Endothelial cell of umbilical vein (primary cell): ENCODE measurements around the gene GALNT17. TPM values are rescaled to one million over a fixed set of nuclear protein-coding genes. Genes with fewer than 3 reads are reported as not detected.

Source experiments
- BruUV-seq: library from RNA; stranded (reverse); fragments of 400-500 nt; replicated peaks from 2 replicates; lab custom pipeline; 2021; lab: Mats Ljungman, UMichigan
- CTCF ChIA-PET: fragments of 300-600, 350-600 bp; sonication (Branson Sonifier 250); formaldehyde crosslinking; loops from one replicate; lab custom pipeline; 2021; ENCODE audit warnings: antibody characterized with exemption, inconsistent platforms; lab: Charles Lee
- POLR2A ChIA-PET: fragments of 300-600, 350-600 bp; sonication (Branson Sonifier 250); formaldehyde crosslinking; loops from one replicate; lab custom pipeline; 2021; ENCODE audit warnings: antibody characterized with exemption, inconsistent platforms; lab: Charles Lee
- DNase-seq: peaks from one replicate; pipeline ENCODE4 v3.0.0-alpha.2; 2011; ENCODE audit warnings: low read depth, low spot score
- FAIRE-seq: peaks from 2 replicates; lab custom pipeline; 2011; peaks lifted over from hg19 to GRCh38; lab: Jason Lieb, UNC
- H2AFZ ChIP-seq: 2 replicates; pipeline ENCODE4 v1.6.0; 2012; ENCODE audit warnings: low read depth, low read length, control low read depth, inconsistent platforms
- H3K27ac ChIP-seq: 2 replicates; pipeline ENCODE4 v1.5.1; 2011; ENCODE audit warnings: low read depth, mild to moderate bottlenecking, control low read depth, low read length, moderate library complexity; ENCODE audit not compliant: insufficient read depth
- H3K27me3 ChIP-seq, 2 experiments: 2 replicates each; pipeline versions ENCODE4 v1.6.0 to v1.6.1; 2011; ENCODE audit warnings: low read length in 2 of 2, mixed read lengths in 1 of 2; ENCODE audit not compliant: control insufficient read depth in 2 of 2, insufficient read depth in 2 of 2
- H3K36me3 ChIP-seq, 2 experiments: 2 replicates in 1 of 2; 3 replicates in 1 of 2; pipeline ENCODE4 v1.5.1; 2011; ENCODE audit warnings: low read length in 2 of 2, mild to moderate bottlenecking in 1 of 2, moderate library complexity in 1 of 2; ENCODE audit not compliant: control insufficient read depth in 2 of 2, insufficient read depth in 2 of 2; ENCODE audit errors: extremely low read depth in 1 of 2
- H3K4me1 ChIP-seq: 3 replicates; pipeline ENCODE4 v1.5.1; 2011; ENCODE audit warnings: mild to moderate bottlenecking, low read length; ENCODE audit not compliant: control insufficient read depth, insufficient read depth; ENCODE audit errors: extremely low read depth
- H3K4me2 ChIP-seq: 2 replicates; pipeline ENCODE4 v1.6.1; 2011; ENCODE audit warnings: low read length, control low read depth, mixed read lengths; ENCODE audit not compliant: insufficient read depth
- H3K4me3 ChIP-seq, 3 experiments: fragments of 200-600 bp in 1 of 3; sonication (generic), shearing (Covaris generic) in 1 of 3; replicated peaks in 1 of 3; 2 replicates each; pipeline ENCODE4 v1.5.1; 2011 to 2016; ENCODE audit warnings: control low read depth in 3 of 3, low read length in 3 of 3, mild to moderate bottlenecking in 2 of 3, inconsistent platforms in 1 of 3, low read depth in 1 of 3, moderate library complexity in 1 of 3; ENCODE audit not compliant: insufficient read depth in 1 of 3
- H3K79me2 ChIP-seq: 2 replicates; pipeline ENCODE4 v1.6.0; 2012; ENCODE audit warnings: low read length, inconsistent platforms; ENCODE audit not compliant: control insufficient read depth, insufficient read depth
- H3K9ac ChIP-seq: replicated peaks from 2 replicates; pipeline ENCODE3; 2011; ENCODE audit warnings: low read length, control low read depth; ENCODE audit not compliant: insufficient read depth; ENCODE audit errors: extremely low read depth
- H3K9me1 ChIP-seq: replicated peaks from 3 replicates; pipeline ENCODE4 v1.6.0; 2011; ENCODE audit warnings: mild to moderate bottlenecking, low read length; ENCODE audit not compliant: control insufficient read depth, insufficient read depth; ENCODE audit errors: extremely low read depth
- H3K9me3 ChIP-seq: replicated peaks from 2 replicates; pipeline ENCODE4 v1.5.1; 2012; ENCODE audit warnings: low read length, inconsistent platforms; ENCODE audit not compliant: control insufficient read depth, insufficient read depth
- H4K20me1 ChIP-seq: replicated peaks from 2 replicates; pipeline ENCODE3; 2011; ENCODE audit warnings: mild to moderate bottlenecking, low read length; ENCODE audit not compliant: control insufficient read depth, insufficient read depth; ENCODE audit errors: extremely low read depth
- CTCF ChIP-seq, 2 donors: IDR thresholded peaks; 1 replicate in 1 of 2; 2 replicates in 1 of 2; pipeline ENCODE4 v1.5.1; 2011; ENCODE audit warnings: low read length in 2 of 2, mild to moderate bottlenecking in 2 of 2, moderate library complexity in 2 of 2, control low read depth in 1 of 2, inconsistent platforms in 1 of 2, low read depth in 1 of 2; ENCODE audit not compliant: insufficient read depth in 1 of 2; ENCODE audit errors: extremely low read depth in 1 of 2
- EZH2 ChIP-seq: IDR thresholded peaks from 2 replicates; pipeline ENCODE4 v1.6.1; 2012; ENCODE audit warnings: borderline replicate concordance, low read depth, mild to moderate bottlenecking, moderate library complexity, low read length, inconsistent platforms; ENCODE audit not compliant: severe bottlenecking
- FOS ChIP-seq: IDR thresholded peaks from 2 replicates; pipeline ENCODE4 v1.6.1; 2011; ENCODE audit warnings: mild to moderate bottlenecking, low read length, moderate library complexity, borderline replicate concordance; ENCODE audit not compliant: insufficient read depth
- GATA2 ChIP-seq: IDR thresholded peaks from 2 replicates; pipeline ENCODE4 v1.7.0; 2011; ENCODE audit warnings: low read depth, mild to moderate bottlenecking, moderate library complexity, mixed read lengths, low read length; ENCODE audit not compliant: insufficient read length, insufficient read depth
- JUN ChIP-seq: IDR thresholded peaks from 2 replicates; pipeline ENCODE4 v1.6.1; 2011; ENCODE audit warnings: borderline replicate concordance, low read depth; ENCODE audit not compliant: insufficient read length, insufficient read depth
- MAX ChIP-seq: IDR thresholded peaks from 2 replicates; pipeline ENCODE4 v1.6.1; 2011; ENCODE audit not compliant: insufficient read depth, insufficient read length
- MYC ChIP-seq: IDR thresholded peaks from one replicate; pipeline ENCODE4 v1.6.1; 2011; ENCODE audit warnings: mild to moderate bottlenecking, low read depth, low read length
- POLR2A ChIP-seq: IDR thresholded peaks from 2 replicates; pipeline ENCODE4 v1.6.1; 2012; ENCODE audit warnings: low read depth, mild to moderate bottlenecking, control low read depth, low read length
- POLR2AphosphoS5 ChIP-seq: IDR thresholded peaks from 2 replicates; pipeline ENCODE4 v1.6.1; 2012; ENCODE audit warnings: low read depth, mild to moderate bottlenecking, control low read depth, low read length, moderate library complexity; ENCODE audit not compliant: insufficient read depth
- dilution Hi-C: fragments of 300-500 bp; cut with MboI; formaldehyde crosslinking; loops from one replicate; pipeline ENCODE4 v1.15.0; 2019; ENCODE audit warnings: low sequenced_read_pairs; ENCODE audit not compliant: extremely low pct_ligation_motif_present
- intact Hi-C: fragments of 100-400 bp; cut with micrococcal nuclease; formaldehyde crosslinking; loops from one replicate; pipeline ENCODE4 v1.10.0; 2022
- polyA plus RNA-seq, 4 experiments: library from polyadenylated mRNA; depleted of rRNA in 3 of 4; stranded (reverse) in 3 of 4; unstranded in 1 of 4; fragments of >200 nt; gene quantifications; 2 replicates each; pipeline versions ENCODE4 v1.2.1 to v1.2.3, GENCODE V29; 2011 to 2012; ENCODE audit warnings: missing spikeins in 1 of 4
- total RNA-seq: library from RNA; stranded (reverse); gene quantifications from 2 replicates; pipeline ENCODE4 v1.2.3, GENCODE V29; 2021

Gene GALNT17
- total and polyA plus RNA-seq, 2 donors (not counting 3 experiments of a cell fraction or from before 2014, with no cell fraction given) = not detected

- ChIA-PET CTCF (no interaction called here), POLR2A (no interaction called here)
- no peaks in the 10 kb centered on the region for H3K4me1 ChIP-seq
- H4K20me1 ChIP-seq = no peaks in the 10 kb centered on the region
- H3K4me2 ChIP-seq = no peak overlapping the region
- FAIRE-seq = no peak
- H2AFZ ChIP-seq = no peak overlapping the region
- no peak overlapping the region for H3K9ac ChIP-seq
- H3K9me1 ChIP-seq = no peaks in the 10 kb centered on the region
- intact Hi-C loops = no loop called here
- TF ChIP-seq POLR2AphosphoS5 (no peak), FOS (no peak), JUN (no peak), MYC (no peak), CTCF (IDR thresholded peaks at IDR 0.05; ENCODE audit: extremely low read depth in 1 of 2, insufficient read depth in 1 of 2, low read depth in 1 of 2, low read length in 2 of 2) (no peak), GATA2 (no peak), MAX (no peak), POLR2A (no peak), EZH2 (no peak)
- no peaks in the 10 kb centered on the region for H3K36me3 ChIP-seq
- no peak overlapping the region for H3K4me3 ChIP-seq
- no TSS peak for BruUV-seq
- no peak overlapping the region for H3K27ac ChIP-seq
- dilution Hi-C loops = no loop called here
- DNase-seq = no peak
- no peaks in the 10 kb centered on the region for H3K79me2 ChIP-seq
- no peaks in the 10 kb centered on the region for H3K9me3 ChIP-seq
- no peaks in the 10 kb centered on the region for H3K27me3 ChIP-seq
Observed at GRCh38 chr7:71705217-71705616, 573.3 kb downstream of the GALNT17 start.
